HG03159 (cell line): ENCODE measurements around the gene TCP11.

Experiments used
- ATAC-seq: cut with Tn5 transposase; IDR thresholded peaks from one replicate; pipeline ENCODE4 v1.9.1; 2021; ENCODE audit warnings: mild to moderate bottlenecking, moderate library complexity; ENCODE audit not compliant: unreplicated experiment

The TCP11 gene

GRCh38 chr6:35083507-35083906 lies 57.6 kb downstream of the TCP11 start:
- no peak for ATAC-seq

GRCh38 chr6:35082733-35083403 lies 58.3 kb downstream of the TCP11 start:
- no peak for ATAC-seq

GRCh38 chr6:35082046-35082732 lies 59.0 kb downstream of the TCP11 start:
- ATAC-seq: no peak

- no peak for ATAC-seq
Observed at GRCh38 chr6:35081426-35081851, 59.7 kb downstream of the TCP11 start.

GRCh38 chr6:35080821-35081425 lies 60.2 kb downstream of the TCP11 start:
- ATAC-seq: no peak

GRCh38 chr6:35080016-35080680 lies 61.0 kb downstream of the TCP11 start:
- ATAC-seq: no peak

- ATAC-seq: no peak
Observed at GRCh38 chr6:35079311-35080000, 61.7 kb downstream of the TCP11 start.

- ATAC-seq: no peak
Observed at GRCh38 chr6:35078896-35079295, 62.2 kb downstream of the TCP11 start.

GRCh38 chr6:35078226-35078850 lies 62.8 kb downstream of the TCP11 start:
- ATAC-seq: no peak

- no peak for ATAC-seq
Observed at GRCh38 chr6:35077713-35078105, 63.4 kb downstream of the TCP11 start.

- ATAC-seq: no peak
Observed at GRCh38 chr6:35076997-35077712, 64.0 kb downstream of the TCP11 start.

- no peak for ATAC-seq
Observed at GRCh38 chr6:35073766-35074471, 67.2 kb downstream of the TCP11 start.

GRCh38 chr6:35073211-35073610 lies 67.9 kb downstream of the TCP11 start:
- ATAC-seq: no peak

GRCh38 chr6:35072698-35073055 lies 68.5 kb downstream of the TCP11 start:
- ATAC-seq: no peak

GRCh38 chr6:35072051-35072697 lies 69.0 kb downstream of the TCP11 start:
- no peak for ATAC-seq

GRCh38 chr6:35071347-35071994 lies 69.7 kb downstream of the TCP11 start:
- no peak for ATAC-seq

GRCh38 chr6:35070111-35070510 lies 71.0 kb downstream of the TCP11 start:
- ATAC-seq: no peak

GRCh38 chr6:35069262-35069661 lies 71.9 kb downstream of the TCP11 start:
- ATAC-seq: no peak
